ENCODE results near the gene DYNC1I1.

The DYNC1I1 gene

DNA sequence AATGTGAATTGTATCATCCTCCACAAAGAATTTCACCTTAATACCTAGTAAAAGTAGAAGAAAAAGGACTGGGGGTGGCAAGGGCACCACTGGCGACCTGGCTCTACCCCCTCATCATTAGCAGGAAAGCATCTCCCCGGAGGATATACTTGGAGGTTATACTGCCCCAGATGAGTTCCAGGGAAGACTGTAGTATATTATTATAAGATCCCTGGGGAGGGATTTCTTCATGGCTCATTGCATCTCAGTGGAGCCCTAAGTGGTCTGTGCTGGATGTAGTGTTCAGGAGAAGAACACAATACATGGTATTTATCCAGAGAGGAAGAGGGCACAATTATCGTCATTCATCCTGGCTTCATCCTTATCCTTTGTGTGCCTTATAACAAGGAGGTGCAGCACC is 14.2 kb upstream of the DYNC1I1 start:
- Histone ChIP-seq H3K4me1 (ENCODE audit: control insufficient read depth, insufficient read depth, low read length, poor library complexity, severe bottlenecking) (no peaks in the 10 kb centered on the region), H3K36me3 (ENCODE audit: control insufficient read depth, insufficient read depth, low read length) (no peaks in the 10 kb centered on the region), H3K27ac (ENCODE audit: low read depth, low read length, severe bottlenecking) (no peak overlapping the region), H3K4me3 (ENCODE audit: extremely low read depth, insufficient read depth, low read length, poor library complexity, severe bottlenecking) (no peak overlapping the region), H3K9me3 (ENCODE audit: control insufficient read depth, low read length) (no peaks in the 10 kb centered on the region)
- WGBS, 2 experiments (ENCODE audit: insufficient coverage in 2 of 2): no CpG with 5 or more reads among the region's 3 CpGs

DNA sequence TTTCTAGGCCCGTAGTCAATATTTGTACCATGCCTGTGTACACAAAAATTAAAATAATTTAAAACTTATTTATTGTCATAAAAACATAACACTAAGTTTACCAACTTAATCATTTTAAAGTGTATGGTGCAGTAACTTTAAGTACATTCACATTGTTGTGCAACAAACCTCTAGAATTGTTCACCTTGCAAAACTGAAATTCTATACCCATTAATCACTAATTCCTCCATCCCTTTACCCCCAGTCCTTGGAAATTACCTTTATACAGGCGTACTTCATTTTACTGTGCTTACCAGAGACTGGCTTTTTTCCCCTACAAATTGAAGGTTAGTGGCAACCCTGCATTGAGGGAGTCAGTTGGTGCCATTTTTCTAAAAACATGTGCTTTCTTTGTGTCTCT is 6.3 kb upstream of the DYNC1I1 start:
- Histone ChIP-seq H3K36me3 (ENCODE audit: control insufficient read depth, insufficient read depth, low read length) (no peaks in the 10 kb centered on the region), H3K4me3 (ENCODE audit: extremely low read depth, insufficient read depth, low read length, poor library complexity, severe bottlenecking) (no peak overlapping the region), H3K9me3 (ENCODE audit: control insufficient read depth, low read length) (no peaks in the 10 kb centered on the region), H3K27ac (ENCODE audit: low read depth, low read length, severe bottlenecking) (no peak overlapping the region), H3K4me1 (ENCODE audit: control insufficient read depth, insufficient read depth, low read length, poor library complexity, severe bottlenecking) (no peaks in the 10 kb centered on the region)
- 100% methylated on average over 1 of the region's 2 CpGs; no CpG with 5 or more reads in 1 of the 2 experiments for WGBS, 2 experiments (ENCODE audit: insufficient coverage in 2 of 2)

- H3K36me3 ChIP-seq (ENCODE audit: control insufficient read depth, insufficient read depth, low read length): no peaks in the 10 kb centered on the region
- no peaks in the 10 kb centered on the region for H3K9me3 ChIP-seq (ENCODE audit: control insufficient read depth, low read length)
- H3K4me3 ChIP-seq (ENCODE audit: extremely low read depth, insufficient read depth, low read length, poor library complexity, severe bottlenecking): no peak overlapping the region
- no peak overlapping the region for H3K27ac ChIP-seq (ENCODE audit: low read depth, low read length, severe bottlenecking)
- WGBS, 2 experiments (ENCODE audit: insufficient coverage in 2 of 2): no CpG with 5 or more reads among the region's 1 CpG
- no peaks in the 10 kb centered on the region for H3K4me1 ChIP-seq (ENCODE audit: control insufficient read depth, insufficient read depth, low read length, poor library complexity, severe bottlenecking)
Measured at GRCh38 chr7:95766657-95767056, 5.7 kb upstream of the DYNC1I1 start.

DNA sequence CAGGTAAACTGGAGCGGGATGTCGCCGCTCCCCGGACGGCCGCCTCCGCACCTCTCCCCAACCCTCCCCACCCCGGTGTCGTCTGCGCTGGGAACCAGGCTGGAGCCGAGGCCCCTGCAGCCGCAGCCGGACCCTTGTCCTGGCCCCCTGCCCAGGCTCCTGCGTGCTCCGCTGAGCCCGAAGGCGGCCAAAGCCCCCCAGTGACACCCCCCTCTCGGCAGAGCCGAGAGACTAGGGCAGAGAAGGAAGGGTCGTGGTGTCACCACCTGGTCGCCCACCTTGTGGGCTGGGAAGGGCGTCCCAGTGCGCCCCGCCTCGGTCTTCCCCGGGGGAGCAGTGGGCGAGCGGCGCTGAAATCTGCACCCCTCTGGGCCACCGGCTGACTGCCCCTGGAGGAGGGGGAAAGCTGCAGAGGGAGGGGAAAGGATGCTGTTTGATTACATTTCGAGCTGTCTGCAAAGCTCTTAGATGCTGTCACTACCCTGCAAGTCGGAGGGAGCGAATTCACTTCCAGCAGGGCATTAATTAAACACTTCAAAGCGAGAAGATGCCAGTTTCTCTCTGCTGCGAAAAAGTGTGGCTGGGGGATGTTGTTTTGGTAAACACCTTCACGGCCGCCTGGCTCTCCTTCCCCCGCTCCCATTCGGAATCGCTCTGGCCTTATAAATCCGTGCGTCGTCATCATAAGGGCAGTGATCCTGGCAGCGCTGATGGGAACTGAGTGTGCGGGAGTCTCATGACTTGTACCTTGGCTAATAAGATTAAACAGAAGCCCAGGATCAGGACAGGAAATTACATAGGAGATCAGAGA is 622 bp downstream of the DYNC1I1 start:
- H3K4me1 ChIP-seq (ENCODE audit: control insufficient read depth, insufficient read depth, low read length, poor library complexity, severe bottlenecking): peaks cover 6% of the 10 kb centered on the region
- WGBS, 2 experiments (ENCODE audit: insufficient coverage in 2 of 2): 5 to 6% methylated on average over 26 to 30 of the region's 45 CpGs
- peak overlapping the region; percentile 58 for H3K4me3 ChIP-seq (ENCODE audit: extremely low read depth, insufficient read depth, low read length, poor library complexity, severe bottlenecking)
- no peaks in the 10 kb centered on the region for H3K9me3 ChIP-seq (ENCODE audit: control insufficient read depth, low read length)
- H3K36me3 ChIP-seq (ENCODE audit: control insufficient read depth, insufficient read depth, low read length): no peaks in the 10 kb centered on the region
- H3K27ac ChIP-seq (ENCODE audit: low read depth, low read length, severe bottlenecking): no peak overlapping the region

- WGBS, 2 experiments (ENCODE audit: insufficient coverage in 2 of 2): 75 to 86% methylated on average over 1 to 2 of the region's 2 CpGs
- H3K4me1 ChIP-seq (ENCODE audit: control insufficient read depth, insufficient read depth, low read length, poor library complexity, severe bottlenecking): peaks cover 6% of the 10 kb centered on the region
- no peak overlapping the region for H3K4me3 ChIP-seq (ENCODE audit: extremely low read depth, insufficient read depth, low read length, poor library complexity, severe bottlenecking)
- no peaks in the 10 kb centered on the region for H3K36me3 ChIP-seq (ENCODE audit: control insufficient read depth, insufficient read depth, low read length)
- H3K27ac ChIP-seq (ENCODE audit: low read depth, low read length, severe bottlenecking): no peak overlapping the region
- H3K9me3 ChIP-seq (ENCODE audit: control insufficient read depth, low read length): no peaks in the 10 kb centered on the region
Measured at GRCh38 chr7:95776561-95777185, 4.3 kb downstream of the DYNC1I1 start.

DNA sequence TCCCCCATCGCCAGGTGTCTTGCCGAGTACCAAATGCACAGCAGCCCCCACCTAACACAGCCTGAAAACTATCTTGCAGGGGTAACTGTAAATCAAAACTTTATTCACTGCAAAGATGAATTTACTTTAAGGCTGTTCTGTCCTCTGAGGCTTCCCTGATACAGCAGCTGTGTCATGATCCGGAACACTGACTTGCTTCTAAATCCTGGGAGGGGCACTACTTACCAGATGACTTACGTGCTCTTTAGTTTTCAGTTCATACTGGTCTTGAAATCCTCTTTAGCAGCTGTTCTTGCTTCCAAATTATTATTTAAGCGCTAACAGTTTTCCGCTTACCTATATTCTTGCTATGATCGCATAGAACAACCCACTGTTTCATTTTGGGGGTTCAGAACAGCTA is 4.9 kb downstream of the DYNC1I1 start:
- H3K27ac ChIP-seq (ENCODE audit: low read depth, low read length, severe bottlenecking): no peak overlapping the region
- H3K4me1 ChIP-seq (ENCODE audit: control insufficient read depth, insufficient read depth, low read length, poor library complexity, severe bottlenecking): peaks cover 6% of the 10 kb centered on the region
- no peaks in the 10 kb centered on the region for H3K9me3 ChIP-seq (ENCODE audit: control insufficient read depth, low read length)
- no peaks in the 10 kb centered on the region for H3K36me3 ChIP-seq (ENCODE audit: control insufficient read depth, insufficient read depth, low read length)
- H3K4me3 ChIP-seq (ENCODE audit: extremely low read depth, insufficient read depth, low read length, poor library complexity, severe bottlenecking): no peak overlapping the region
- WGBS, 2 experiments (ENCODE audit: insufficient coverage in 2 of 2): 84 to 94% methylated on average over 3 to 4 of the region's 7 CpGs

DNA sequence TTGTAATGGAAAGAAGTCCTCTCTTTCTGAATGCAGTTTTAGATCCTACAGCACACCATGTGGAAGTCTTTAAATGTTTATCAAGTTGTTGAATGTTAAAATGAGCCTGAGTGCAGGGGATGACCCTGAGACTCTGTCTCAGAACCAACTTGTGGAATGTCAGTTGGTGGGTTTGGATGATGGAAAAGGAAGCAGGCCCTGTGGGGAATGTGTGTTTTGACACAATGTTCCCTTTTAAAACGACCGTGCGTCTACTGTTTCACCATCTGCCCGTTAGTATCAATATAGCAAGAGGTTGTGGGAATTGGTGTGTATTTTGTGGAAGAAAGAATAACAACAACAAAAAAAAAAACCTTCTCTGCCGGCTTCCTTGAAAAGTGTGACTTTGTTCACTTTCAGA is 8.3 kb downstream of the DYNC1I1 start:
- 80% methylated on average over 1 of the region's 5 CpGs; no CpG with 5 or more reads in 1 of the 2 experiments for WGBS, 2 experiments (ENCODE audit: insufficient coverage in 2 of 2)
- no peak overlapping the region for H3K27ac ChIP-seq (ENCODE audit: low read depth, low read length, severe bottlenecking)
- no peak overlapping the region for H3K4me3 ChIP-seq (ENCODE audit: extremely low read depth, insufficient read depth, low read length, poor library complexity, severe bottlenecking)
- H3K36me3 ChIP-seq (ENCODE audit: control insufficient read depth, insufficient read depth, low read length): no peaks in the 10 kb centered on the region
- H3K4me1 ChIP-seq (ENCODE audit: control insufficient read depth, insufficient read depth, low read length, poor library complexity, severe bottlenecking): no peaks in the 10 kb centered on the region
- H3K9me3 ChIP-seq (ENCODE audit: control insufficient read depth, low read length): no peaks in the 10 kb centered on the region

GRCh38 chr7:95781961-95782586 is 9.7 kb downstream of the DYNC1I1 start:
- H3K4me1 ChIP-seq (ENCODE audit: control insufficient read depth, insufficient read depth, low read length, poor library complexity, severe bottlenecking): no peaks in the 10 kb centered on the region
- WGBS, 2 experiments (ENCODE audit: insufficient coverage in 2 of 2): 94 to 95% methylated on average over 2 of the region's 3 CpGs
- no peak overlapping the region for H3K27ac ChIP-seq (ENCODE audit: low read depth, low read length, severe bottlenecking)
- H3K4me3 ChIP-seq (ENCODE audit: extremely low read depth, insufficient read depth, low read length, poor library complexity, severe bottlenecking): no peak overlapping the region
- H3K36me3 ChIP-seq (ENCODE audit: control insufficient read depth, insufficient read depth, low read length): no peaks in the 10 kb centered on the region
- no peaks in the 10 kb centered on the region for H3K9me3 ChIP-seq (ENCODE audit: control insufficient read depth, low read length)

GRCh38 chr7:95784796-95785195 is 12.4 kb downstream of the DYNC1I1 start:
- no peaks in the 10 kb centered on the region for H3K36me3 ChIP-seq (ENCODE audit: control insufficient read depth, insufficient read depth, low read length)
- no peak overlapping the region for H3K4me3 ChIP-seq (ENCODE audit: extremely low read depth, insufficient read depth, low read length, poor library complexity, severe bottlenecking)
- no peaks in the 10 kb centered on the region for H3K9me3 ChIP-seq (ENCODE audit: control insufficient read depth, low read length)
- no peak overlapping the region for H3K27ac ChIP-seq (ENCODE audit: low read depth, low read length, severe bottlenecking)
- no peaks in the 10 kb centered on the region for H3K4me1 ChIP-seq (ENCODE audit: control insufficient read depth, insufficient read depth, low read length, poor library complexity, severe bottlenecking)

DNA sequence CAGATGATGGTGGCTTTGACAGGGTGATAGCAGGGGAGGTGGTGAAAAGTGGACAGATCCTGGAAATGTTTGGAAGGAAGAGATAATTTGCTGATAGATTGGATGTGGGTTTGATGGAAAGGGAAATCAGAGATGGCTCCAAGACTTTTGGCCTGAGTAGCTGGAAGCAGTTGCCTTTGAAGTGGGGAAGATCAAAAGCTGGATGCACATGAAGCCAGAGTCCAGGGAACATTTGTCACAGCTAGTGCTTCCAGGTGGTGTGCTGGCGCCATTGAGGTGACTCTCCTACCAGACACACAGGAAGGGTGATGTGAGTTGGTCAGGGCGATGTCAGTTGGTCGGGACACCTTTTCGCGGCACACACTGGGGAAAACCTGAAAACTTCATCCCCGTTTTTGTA is 15.9 kb downstream of the DYNC1I1 start:
- Histone ChIP-seq H3K4me1 (ENCODE audit: control insufficient read depth, insufficient read depth, low read length, poor library complexity, severe bottlenecking) (no peaks in the 10 kb centered on the region), H3K36me3 (ENCODE audit: control insufficient read depth, insufficient read depth, low read length) (no peaks in the 10 kb centered on the region), H3K27ac (ENCODE audit: low read depth, low read length, severe bottlenecking) (no peak overlapping the region), H3K4me3 (ENCODE audit: extremely low read depth, insufficient read depth, low read length, poor library complexity, severe bottlenecking) (no peak overlapping the region), H3K9me3 (ENCODE audit: control insufficient read depth, low read length) (no peaks in the 10 kb centered on the region)
- 100% methylated on average over 1 of the region's 6 CpGs for WGBS, 2 experiments (ENCODE audit: insufficient coverage in 2 of 2)

DNA sequence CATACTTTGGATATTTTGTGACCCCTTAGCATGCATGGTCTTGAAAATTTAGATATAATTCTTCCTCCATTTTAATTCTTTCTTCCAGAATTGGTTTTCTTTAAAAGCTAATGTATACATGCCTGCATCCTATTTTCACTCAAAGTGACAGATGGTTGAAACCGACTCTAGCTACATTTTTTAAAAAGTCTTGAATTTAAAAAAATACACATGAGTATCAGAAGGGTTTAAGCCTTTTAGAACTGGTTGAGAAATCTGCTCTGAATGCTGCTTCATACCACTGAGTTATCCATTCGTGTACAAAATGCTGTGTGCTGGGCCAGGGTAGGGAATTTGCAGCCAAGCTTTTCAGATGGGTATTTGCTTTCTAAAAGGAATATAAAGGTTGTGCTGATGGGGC is 16.5 kb downstream of the DYNC1I1 start:
- WGBS, 2 experiments (ENCODE audit: insufficient coverage in 2 of 2): 60 to 91% methylated on average over 1 of the region's 2 CpGs
- no peaks in the 10 kb centered on the region for H3K36me3 ChIP-seq (ENCODE audit: control insufficient read depth, insufficient read depth, low read length)
- no peak overlapping the region for H3K27ac ChIP-seq (ENCODE audit: low read depth, low read length, severe bottlenecking)
- H3K4me3 ChIP-seq (ENCODE audit: extremely low read depth, insufficient read depth, low read length, poor library complexity, severe bottlenecking): no peak overlapping the region
- no peaks in the 10 kb centered on the region for H3K4me1 ChIP-seq (ENCODE audit: control insufficient read depth, insufficient read depth, low read length, poor library complexity, severe bottlenecking)
- H3K9me3 ChIP-seq (ENCODE audit: control insufficient read depth, low read length): no peaks in the 10 kb centered on the region
